ENCODE results near the gene SSC5D.

The SSC5D gene

DNA sequence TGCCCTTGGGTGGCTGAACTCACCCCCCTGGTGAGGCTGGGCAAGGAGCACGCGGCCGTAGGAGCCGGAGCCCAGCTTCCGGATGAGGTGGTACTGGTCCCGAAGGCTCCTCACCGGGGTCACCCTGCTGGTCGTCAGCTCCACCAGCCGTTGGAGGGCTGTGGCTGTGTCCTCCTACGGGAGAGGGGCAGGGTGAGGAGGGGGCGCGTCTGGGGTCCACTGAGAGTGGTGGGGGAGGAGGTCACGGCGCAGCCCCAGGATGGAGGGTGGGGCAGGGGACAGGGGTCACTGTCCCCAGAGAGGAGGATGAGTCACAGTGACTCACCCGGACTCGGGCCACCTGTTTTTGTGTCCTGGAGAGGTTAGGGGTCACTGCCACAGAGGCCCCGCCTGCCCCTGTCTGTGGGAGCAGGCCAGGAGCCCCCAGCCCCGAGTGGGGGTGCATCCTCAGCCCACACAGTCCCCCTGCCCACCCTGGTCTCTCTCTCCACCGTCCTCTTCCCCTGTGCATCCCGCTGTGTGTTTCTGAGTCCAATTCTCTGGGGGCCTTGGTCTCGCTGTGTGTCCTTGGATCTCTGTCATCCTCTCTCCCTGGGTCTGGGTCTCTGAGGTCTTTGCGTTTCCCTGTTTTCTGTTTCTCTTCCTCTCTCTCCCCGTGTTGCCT lies 56.7 kb downstream of the SSC5D start:
- H4K20me1 ChIP-seq (ENCODE audit: insufficient read depth, low read length) = no peaks in the 10 kb centered on the region
- no peak overlapping the region for H3K4me3 ChIP-seq (ENCODE audit: low read depth in 1 of 2, low read length in 2 of 2)
- no peak overlapping the region for H3K9ac ChIP-seq (ENCODE audit: low read depth, low read length)
- no peak for TF ChIP-seq EZH2 (IDR thresholded peaks at IDR 0.05; ENCODE audit: borderline replicate concordance, low read depth, low read length, severe bottlenecking)
- TF ChIP-seq, protein P1, sequence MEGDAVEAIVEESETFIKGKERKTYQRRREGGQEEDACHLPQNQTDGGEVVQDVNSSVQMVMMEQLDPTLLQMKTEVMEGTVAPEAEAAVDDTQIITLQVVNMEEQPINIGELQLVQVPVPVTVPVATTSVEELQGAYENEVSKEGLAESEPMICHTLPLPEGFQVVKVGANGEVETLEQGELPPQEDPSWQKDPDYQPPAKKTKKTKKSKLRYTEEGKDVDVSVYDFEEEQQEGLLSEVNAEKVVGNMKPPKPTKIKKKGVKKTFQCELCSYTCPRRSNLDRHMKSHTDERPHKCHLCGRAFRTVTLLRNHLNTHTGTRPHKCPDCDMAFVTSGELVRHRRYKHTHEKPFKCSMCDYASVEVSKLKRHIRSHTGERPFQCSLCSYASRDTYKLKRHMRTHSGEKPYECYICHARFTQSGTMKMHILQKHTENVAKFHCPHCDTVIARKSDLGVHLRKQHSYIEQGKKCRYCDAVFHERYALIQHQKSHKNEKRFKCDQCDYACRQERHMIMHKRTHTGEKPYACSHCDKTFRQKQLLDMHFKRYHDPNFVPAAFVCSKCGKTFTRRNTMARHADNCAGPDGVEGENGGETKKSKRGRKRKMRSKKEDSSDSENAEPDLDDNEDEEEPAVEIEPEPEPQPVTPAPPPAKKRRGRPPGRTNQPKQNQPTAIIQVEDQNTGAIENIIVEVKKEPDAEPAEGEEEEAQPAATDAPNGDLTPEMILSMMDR (IDR thresholded peaks at IDR 0.05; ENCODE audit: borderline replicate concordance, extremely low read depth, low read length, poor library complexity, severe bottlenecking) = no peak
- DNase-seq (no peak), ATAC-seq (ENCODE audit: insufficient read depth, low read depth) (no peak)
- H3K4me1 ChIP-seq (ENCODE audit: insufficient read depth, low read length) = no peaks in the 10 kb centered on the region
- H3K27me3 ChIP-seq (ENCODE audit: insufficient read depth, low read length, poor library complexity) = no peaks in the 10 kb centered on the region
- no peak overlapping the region for H3K27ac ChIP-seq (ENCODE audit: low read length)
- H3K79me2 ChIP-seq (ENCODE audit: insufficient read depth, low read length) = no peaks in the 10 kb centered on the region
- no peak overlapping the region for H2AFZ ChIP-seq (ENCODE audit: low read depth, low read length)
- no peak overlapping the region for H3K4me2 ChIP-seq (ENCODE audit: insufficient read depth, low read length)
- H3K36me3 ChIP-seq (ENCODE audit: insufficient read depth, low read length) = no peaks in the 10 kb centered on the region
- H3K9me3 ChIP-seq (ENCODE audit: insufficient read depth, low read length, severe bottlenecking) = no peaks in the 10 kb centered on the region

DNA sequence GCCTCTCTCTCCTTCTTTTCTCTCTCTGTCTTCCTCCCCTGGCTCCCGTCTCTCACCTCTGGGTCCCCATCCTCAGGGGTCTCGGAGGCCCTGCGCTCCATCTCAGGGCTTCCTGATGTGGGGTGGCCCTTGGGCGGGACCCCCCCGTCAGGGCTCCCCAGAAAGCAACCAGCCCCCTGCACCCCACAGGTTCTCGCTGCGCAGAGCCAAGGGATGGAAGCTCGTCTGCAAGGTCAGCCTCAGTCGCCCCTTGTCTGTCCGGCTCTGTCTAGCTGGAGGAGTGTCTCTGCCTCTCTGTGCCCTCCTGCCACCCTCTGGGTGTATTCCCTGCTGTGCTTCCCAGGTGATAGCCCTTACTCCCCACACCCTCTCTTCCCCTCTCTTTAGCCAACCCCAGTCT lies 57.2 kb downstream of the SSC5D start, which contains the start of gene SBK3:
Gene SBK3 (minus strand): TSS at position 101 of the 400 bp plus-strand sequence. CDS start 0 bp downstream, at position 101.
- Histone ChIP-seq H4K20me1 (ENCODE audit: insufficient read depth, low read length) (no peaks in the 10 kb centered on the region), H3K4me1 (ENCODE audit: insufficient read depth, low read length) (no peaks in the 10 kb centered on the region), H2AFZ (ENCODE audit: low read depth, low read length) (no peak within 1 kb of the TSS), H3K4me3 (ENCODE audit: low read depth in 1 of 2, low read length in 2 of 2) (no peak within 1 kb of the TSS), H3K9ac (ENCODE audit: low read depth, low read length) (no peak within 1 kb of the TSS), H3K79me2 (ENCODE audit: insufficient read depth, low read length) (no peaks in the 10 kb centered on the region), H3K36me3 (ENCODE audit: insufficient read depth, low read length) (no peaks in the 10 kb centered on the region), H3K9me3 (ENCODE audit: insufficient read depth, low read length, severe bottlenecking) (no peaks in the 10 kb centered on the region), H3K4me2 (ENCODE audit: insufficient read depth, low read length) (no peak within 1 kb of the TSS), H3K27me3 (ENCODE audit: insufficient read depth, low read length, poor library complexity) (no peaks in the 10 kb centered on the region), H3K27ac (ENCODE audit: low read length) (no peak within 1 kb of the TSS)
- DNase-seq (no peak), ATAC-seq (ENCODE audit: insufficient read depth, low read depth) (no peak)
- TF ChIP-seq, protein P1 (IDR thresholded peaks at IDR 0.05; ENCODE audit: borderline replicate concordance, extremely low read depth, low read length, poor library complexity, severe bottlenecking) = no peak
- TF ChIP-seq EZH2 (IDR thresholded peaks at IDR 0.05; ENCODE audit: borderline replicate concordance, low read depth, low read length, severe bottlenecking) = no peak

GRCh38 chr19:55546011-55546410 lies 57.8 kb downstream of the SSC5D start:
- H3K27ac ChIP-seq (ENCODE audit: low read length) = no peak overlapping the region

GRCh38 chr19:55546822-55547614 lies 58.8 kb downstream of the SSC5D start:
- H3K27ac ChIP-seq (ENCODE audit: low read length) = no peak overlapping the region
- H3K79me2 ChIP-seq (ENCODE audit: insufficient read depth, low read length) = no peaks in the 10 kb centered on the region
- H2AFZ ChIP-seq (ENCODE audit: low read depth, low read length) = no peak overlapping the region
- no peaks in the 10 kb centered on the region for H3K27me3 ChIP-seq (ENCODE audit: insufficient read depth, low read length, poor library complexity)
- H3K36me3 ChIP-seq (ENCODE audit: insufficient read depth, low read length) = no peaks in the 10 kb centered on the region
- no peak overlapping the region for H3K4me3 ChIP-seq (ENCODE audit: low read depth in 1 of 2, low read length in 2 of 2)
- H3K4me2 ChIP-seq (ENCODE audit: insufficient read depth, low read length) = no peak overlapping the region
- no peaks in the 10 kb centered on the region for H3K9me3 ChIP-seq (ENCODE audit: insufficient read depth, low read length, severe bottlenecking)
- ATAC-seq (ENCODE audit: insufficient read depth, low read depth) = no peak
- H3K9ac ChIP-seq (ENCODE audit: low read depth, low read length) = no peak overlapping the region
- TF ChIP-seq EZH2 (IDR thresholded peaks at IDR 0.05; ENCODE audit: borderline replicate concordance, low read depth, low read length, severe bottlenecking) = no peak
- TF ChIP-seq, protein P1 (IDR thresholded peaks at IDR 0.05; ENCODE audit: borderline replicate concordance, extremely low read depth, low read length, poor library complexity, severe bottlenecking) = no peak
- no peaks in the 10 kb centered on the region for H3K4me1 ChIP-seq (ENCODE audit: insufficient read depth, low read length)
- no peaks in the 10 kb centered on the region for H4K20me1 ChIP-seq (ENCODE audit: insufficient read depth, low read length)
- no peak for DNase-seq

More at GRCh38 chr19:55546011-55546410, 57.8 kb downstream of the SSC5D start:
- no peak overlapping the region for H3K4me3 ChIP-seq (ENCODE audit: low read depth in 1 of 2, low read length in 2 of 2)
- TF ChIP-seq EZH2 (IDR thresholded peaks at IDR 0.05; ENCODE audit: borderline replicate concordance, low read depth, low read length, severe bottlenecking) = no peak
- no peaks in the 10 kb centered on the region for H3K9me3 ChIP-seq (ENCODE audit: insufficient read depth, low read length, severe bottlenecking)
- H4K20me1 ChIP-seq (ENCODE audit: insufficient read depth, low read length) = no peaks in the 10 kb centered on the region
- no peak overlapping the region for H3K9ac ChIP-seq (ENCODE audit: low read depth, low read length)
- no peaks in the 10 kb centered on the region for H3K79me2 ChIP-seq (ENCODE audit: insufficient read depth, low read length)
- no peak overlapping the region for H2AFZ ChIP-seq (ENCODE audit: low read depth, low read length)
- H3K4me1 ChIP-seq (ENCODE audit: insufficient read depth, low read length) = no peaks in the 10 kb centered on the region
- no peaks in the 10 kb centered on the region for H3K36me3 ChIP-seq (ENCODE audit: insufficient read depth, low read length)
- no peaks in the 10 kb centered on the region for H3K27me3 ChIP-seq (ENCODE audit: insufficient read depth, low read length, poor library complexity)
- DNase-seq (no peak), ATAC-seq (ENCODE audit: insufficient read depth, low read depth) (no peak)
- H3K4me2 ChIP-seq (ENCODE audit: insufficient read depth, low read length) = no peak overlapping the region

Measured in DND-41 (cell line).